ENCODE measurements around the gene RGS3. TPM values are rescaled to one million over a fixed set of nuclear protein-coding genes. Genes with fewer than 3 reads are reported as not detected.

Gene RGS3
- total RNA-seq, 4 donors from 2014 or later = 43.9 to 122 (median 72.7) TPM

GRCh38 chr9:113591899-113592625 is 128.5 kb downstream of the RGS3 start:
- Histone ChIP-seq H3K4me3 (no peak overlapping the region), H3K4me1 (peaks cover 0 to 100% (median 27%) of the 10 kb centered on the region in 3 donors), H3K27me3 (no peaks in the 10 kb centered on the region), H3K36me3 (peaks cover 0 to 33% of the 10 kb centered on the region in 2 donors), H3K9me3 (no peaks in the 10 kb centered on the region), H3K27ac (peak overlapping the region in 3 of 4 donors; percentile 47 to 84 (median 81))
- 20 to 87% methylated on average over 1 to 5 of the region's 7 CpGs for WGBS, 2 donors (ENCODE audit: low coverage in 1 of 2)
- no peak for ATAC-seq
- TF ChIP-seq CTCF (IDR thresholded peaks at IDR 0.05) = peak in 1 of 4 experiments; percentile 2
- TF ChIP-seq POLR2AphosphoS5 (IDR thresholded peaks at IDR 0.05) = no peak

GRCh38 chr9:113592876-113593575 is 129.5 kb downstream of the RGS3 start:
- Histone ChIP-seq H3K36me3 (peaks cover 0 to 37% of the 10 kb centered on the region in 2 donors), H3K4me3 (peak overlapping the region in 1 of 2 donors; percentile 60), H3K4me1 (peaks cover 0 to 100% (median 27%) of the 10 kb centered on the region in 3 donors), H3K27me3 (no peaks in the 10 kb centered on the region), H3K27ac (peak overlapping the region; percentile 31 to 89 (median 82)), H3K9me3 (no peaks in the 10 kb centered on the region)
- no peak for TF ChIP-seq EP300 (IDR thresholded peaks at IDR 0.05)
- no peak for TF ChIP-seq CTCF (IDR thresholded peaks at IDR 0.05)
- no peak for TF ChIP-seq POLR2A (IDR thresholded peaks at IDR 0.05)
- TF ChIP-seq POLR2AphosphoS5 (IDR thresholded peaks at IDR 0.05) = no peak
- no peak for ATAC-seq
- 50 to 67% methylated on average over 6 of the region's 6 CpGs for WGBS, 2 donors (ENCODE audit: low coverage in 1 of 2)

- peak; percentile 96 for ATAC-seq
- Histone ChIP-seq H3K27ac (peak overlapping the region; percentile 44 to 89 (median 82)), H3K9me3 (no peaks in the 10 kb centered on the region), H3K27me3 (no peaks in the 10 kb centered on the region), H3K4me1 (peaks cover 0 to 100% (median 27%) of the 10 kb centered on the region in 3 donors), H3K4me3 (peak overlapping the region; percentile 38 to 60), H3K36me3 (peaks cover 0 to 45% of the 10 kb centered on the region in 2 donors)
- TF ChIP-seq POLR2AphosphoS5 (IDR thresholded peaks at IDR 0.05) (peak; percentile 99), CTCF (IDR thresholded peaks at IDR 0.05) (peak in 2 of 4 experiments; percentile 9 to 24), POLR2A (IDR thresholded peaks at IDR 0.05) (peak; percentile 69 to 87), EP300 (IDR thresholded peaks at IDR 0.05) (no peak)
- 0% methylated on average over 3 of the region's 15 CpGs for WGBS, 2 donors (ENCODE audit: low coverage in 1 of 2)
These were observed 130.3 kb downstream of the RGS3 start for GRCh38 chr9:113593682-113594281.

GRCh38 chr9:113594484-113595299 is 131.2 kb downstream of the RGS3 start:
- no peak for ATAC-seq
- TF ChIP-seq POLR2AphosphoS5 (IDR thresholded peaks at IDR 0.05) (peak; percentile 64), EP300 (IDR thresholded peaks at IDR 0.05) (no peak), POLR2A (IDR thresholded peaks at IDR 0.05) (no peak), CTCF (IDR thresholded peaks at IDR 0.05) (no peak)
- no peaks in the 10 kb centered on the region for H3K9me3 ChIP-seq
- H3K27ac ChIP-seq = peak overlapping the region; percentile 44 to 89 (median 82)
- H3K27me3 ChIP-seq = no peaks in the 10 kb centered on the region
- peak overlapping the region; percentile 38 to 60 for H3K4me3 ChIP-seq
- H3K4me1 ChIP-seq = peaks cover 0 to 99% (median 27%) of the 10 kb centered on the region in 3 donors
- WGBS, 2 donors (ENCODE audit: low coverage in 1 of 2) = 7 to 9% methylated on average over 3 to 6 of the region's 19 CpGs
- peaks cover 0 to 46% of the 10 kb centered on the region in 2 donors for H3K36me3 ChIP-seq

Data from gastroesophageal sphincter (tissue), 4 donors.